HEK293T (cell line): ENCODE measurements around the gene RAD51B.

Experiments used
- BHLHE40 ChIP-seq: fragments of 450-650 bp; IDR thresholded peaks from 2 replicates; pipeline ENCODE4 v1.6.1; 2016; ENCODE audit warnings: mild to moderate bottlenecking, moderate library complexity, borderline replicate concordance
- CTBP1 ChIP-seq: fragments of 450-650 bp; IDR thresholded peaks from 2 replicates; pipeline ENCODE4 v1.6.1; 2016; ENCODE audit warnings: borderline replicate concordance
- FOXA1 ChIP-seq: fragments of 450-650 bp; IDR thresholded peaks from 2 replicates; pipeline ENCODE4 v1.6.1; 2016; ENCODE audit warnings: mild to moderate bottlenecking
- FOXK2 ChIP-seq: fragments of 450-650 bp; IDR thresholded peaks from 2 replicates; pipeline ENCODE4 v1.6.1; 2016; ENCODE audit warnings: mild to moderate bottlenecking
- LEF1 ChIP-seq: fragments of 450-650 bp; IDR thresholded peaks from 2 replicates; pipeline ENCODE4 v1.6.1; 2017; ENCODE audit warnings: mild to moderate bottlenecking, borderline replicate concordance
- SP1 ChIP-seq: fragments of 450-650 bp; IDR thresholded peaks from 2 replicates; pipeline ENCODE4 v1.6.1; 2017
- SUZ12 ChIP-seq: fragments of 450-650 bp; IDR thresholded peaks from 2 replicates; pipeline ENCODE4 v1.6.1; 2016; ENCODE audit warnings: mild to moderate bottlenecking
- TARDBP ChIP-seq: fragments of 450-650 bp; IDR thresholded peaks from 2 replicates; pipeline ENCODE4 v1.6.1; 2016
- ZNF384 ChIP-seq: fragments of 450-650 bp; IDR thresholded peaks from 2 replicates; pipeline ENCODE4 v1.6.1; 2016
- TF ChIP-seq, protein P1 (sequence below): fragments of 450-650 bp; IDR thresholded peaks from 2 replicates; pipeline ENCODE4 v1.6.1; 2016

DNA sequence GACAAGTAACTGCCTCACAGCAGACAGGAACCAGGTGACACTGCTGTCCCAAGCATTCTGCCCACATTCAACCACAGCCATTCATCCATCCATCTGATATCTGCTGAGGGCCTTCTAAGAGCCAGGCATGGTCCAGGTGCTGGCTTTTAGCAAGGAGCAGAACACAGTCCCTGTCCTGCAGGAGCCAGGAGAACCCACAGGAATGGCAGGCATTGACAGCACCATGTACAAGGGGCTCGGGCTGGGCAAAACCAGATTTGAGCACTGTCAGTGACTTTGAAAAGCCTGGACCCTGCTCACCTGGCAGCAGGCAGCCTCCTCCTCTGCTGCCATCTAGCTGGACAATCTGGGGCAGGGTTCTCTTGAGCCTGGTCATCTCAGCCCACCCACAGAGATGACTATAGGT lies 836.3 kb downstream of the RAD51B start:
- TF ChIP-seq FOXK2 = no peak
- no peak for TF ChIP-seq TARDBP
- no peak for TF ChIP-seq LEF1
- no peak for TF ChIP-seq SP1
- no peak for TF ChIP-seq FOXA1
- TF ChIP-seq, protein P1, sequence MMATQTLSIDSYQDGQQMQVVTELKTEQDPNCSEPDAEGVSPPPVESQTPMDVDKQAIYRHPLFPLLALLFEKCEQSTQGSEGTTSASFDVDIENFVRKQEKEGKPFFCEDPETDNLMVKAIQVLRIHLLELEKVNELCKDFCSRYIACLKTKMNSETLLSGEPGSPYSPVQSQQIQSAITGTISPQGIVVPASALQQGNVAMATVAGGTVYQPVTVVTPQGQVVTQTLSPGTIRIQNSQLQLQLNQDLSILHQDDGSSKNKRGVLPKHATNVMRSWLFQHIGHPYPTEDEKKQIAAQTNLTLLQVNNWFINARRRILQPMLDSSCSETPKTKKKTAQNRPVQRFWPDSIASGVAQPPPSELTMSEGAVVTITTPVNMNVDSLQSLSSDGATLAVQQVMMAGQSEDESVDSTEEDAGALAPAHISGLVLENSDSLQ = no peak
- no peak for TF ChIP-seq BHLHE40
- no peak for TF ChIP-seq CTBP1
- TF ChIP-seq SUZ12 = no peak
- no peak for TF ChIP-seq ZNF384
